ENCODE measurements around the gene ADAP1. TPM values are rescaled to one million over a fixed set of nuclear protein-coding genes. Genes with fewer than 3 reads are reported as not detected.

Gene ADAP1
- total RNA-seq, 1 experiment from 2014 or later = 34.0 TPM

GRCh38 chr7:984361-985126 is 30.1 kb upstream of the ADAP1 start (continued):
- TF ChIP-seq ATF3 (IDR thresholded peaks at IDR 0.05) = no peak
- no peak for TF ChIP-seq SRF (IDR thresholded peaks at IDR 0.05; ENCODE audit: low read depth)
- TF ChIP-seq SP1 (IDR thresholded peaks at IDR 0.05; ENCODE audit: low read depth) = no peak
- TF ChIP-seq JUND (IDR thresholded peaks at IDR 0.05) = no peak
- TF ChIP-seq EGR1 (IDR thresholded peaks at IDR 0.05; ENCODE audit: low read depth) = no peak
- no peak for TF ChIP-seq YY1 (IDR thresholded peaks at IDR 0.05; ENCODE audit: extremely low read depth, insufficient replicate concordance, low read depth, low read length)
- no peak for TF ChIP-seq ZBTB33 (IDR thresholded peaks at IDR 0.05; ENCODE audit: extremely low read depth, insufficient replicate concordance, low read length)
- TF ChIP-seq FOSL1 (IDR thresholded peaks at IDR 0.05; ENCODE audit: low read depth) = no peak
- no peak for TF ChIP-seq EZH2 (IDR thresholded peaks at IDR 0.05)

- DNase-seq (ENCODE audit: low read depth, low spot score) (no peak), ATAC-seq (no peak)
- intact Hi-C loops (cut with micrococcal nuclease) = no loop called here
- Histone ChIP-seq H2AFZ (ENCODE audit: low read depth, low read length, poor library complexity, severe bottlenecking) (no peak overlapping the region), H3K79me2 (ENCODE audit: insufficient read depth, low read length) (no peaks in the 10 kb centered on the region), H3K9me2 (ENCODE audit: insufficient read depth) (no peaks in the 10 kb centered on the region), H3K4me2 (ENCODE audit: low read length) (no peak overlapping the region), H3K27ac (ENCODE audit: low read depth, low read length) (no peak overlapping the region), H3K27me3 (ENCODE audit: insufficient read depth, low read length) (no peaks in the 10 kb centered on the region), H3K4me3 (replicated peaks in 1 of 2; ENCODE audit: low read depth in 1 of 2, low read length in 2 of 2) (no peak overlapping the region), H3K36me3 (ENCODE audit: control insufficient read depth in 1 of 2, insufficient read depth in 2 of 2, low read length in 2 of 2) (no peaks in the 10 kb centered on the region), H3K9me3 (ENCODE audit: control insufficient read depth in 1 of 2, insufficient read depth in 1 of 2, low read depth in 1 of 2, low read length in 2 of 2) (no peaks in the 10 kb centered on the region; a peak in 1 of 4 replicates), H4K20me1 (ENCODE audit: insufficient read depth) (no peaks in the 10 kb centered on the region), H3K9ac (ENCODE audit: low read length) (no peak overlapping the region), H3K4me1 (ENCODE audit: control insufficient read depth in 1 of 2, insufficient read depth in 2 of 2, low read length in 2 of 2) (peaks cover 2 to 9% of the 10 kb centered on the region in 2 experiments; a peak in 1 of 4 replicates)
- ChIA-PET RAD21 (ENCODE audit: low non-redundant PET in 1 of 2, low total read pairs in 2 of 2, uncharacterized antibody in 2 of 2, unreplicated experiment in 2 of 2) (no interaction called here), POLR2A (no interaction called here), CTCF (no interaction called here)
- TF ChIP-seq TCF7L2 (IDR thresholded peaks at IDR 0.05; ENCODE audit: borderline replicate concordance, extremely low read depth, insufficient read depth, insufficient read length) (no peak), CEBPB (IDR thresholded peaks at IDR 0.05; ENCODE audit: low read depth) (no peak)
- no TSS peak for BruUV-seq (replicated peaks)
Measured at GRCh38 chr7:983616-984071, 29.2 kb upstream of the ADAP1 start.
